ENCODE measurements around the gene ICAM4. TPM values are rescaled to one million over a fixed set of nuclear protein-coding genes. Genes with fewer than 3 reads are reported as not detected.

ICAM4 gene
- total RNA-seq, 4 donors from 2014 or later, result 0.82 to 7.5 (median 2.0) TPM

GRCh38 chr19:10329555-10329954 is 42.8 kb downstream of the ICAM4 start:
- no peak for DNase-seq (ENCODE audit: low spot score)
- no peak for ATAC-seq (ENCODE audit: low FRiP score)
- TF ChIP-seq, protein P1, sequence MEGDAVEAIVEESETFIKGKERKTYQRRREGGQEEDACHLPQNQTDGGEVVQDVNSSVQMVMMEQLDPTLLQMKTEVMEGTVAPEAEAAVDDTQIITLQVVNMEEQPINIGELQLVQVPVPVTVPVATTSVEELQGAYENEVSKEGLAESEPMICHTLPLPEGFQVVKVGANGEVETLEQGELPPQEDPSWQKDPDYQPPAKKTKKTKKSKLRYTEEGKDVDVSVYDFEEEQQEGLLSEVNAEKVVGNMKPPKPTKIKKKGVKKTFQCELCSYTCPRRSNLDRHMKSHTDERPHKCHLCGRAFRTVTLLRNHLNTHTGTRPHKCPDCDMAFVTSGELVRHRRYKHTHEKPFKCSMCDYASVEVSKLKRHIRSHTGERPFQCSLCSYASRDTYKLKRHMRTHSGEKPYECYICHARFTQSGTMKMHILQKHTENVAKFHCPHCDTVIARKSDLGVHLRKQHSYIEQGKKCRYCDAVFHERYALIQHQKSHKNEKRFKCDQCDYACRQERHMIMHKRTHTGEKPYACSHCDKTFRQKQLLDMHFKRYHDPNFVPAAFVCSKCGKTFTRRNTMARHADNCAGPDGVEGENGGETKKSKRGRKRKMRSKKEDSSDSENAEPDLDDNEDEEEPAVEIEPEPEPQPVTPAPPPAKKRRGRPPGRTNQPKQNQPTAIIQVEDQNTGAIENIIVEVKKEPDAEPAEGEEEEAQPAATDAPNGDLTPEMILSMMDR (IDR thresholded peaks at IDR 0.05), result no peak

GRCh38 chr19:10332158-10332964 is 45.6 kb downstream of the ICAM4 start:
- DNase-seq (ENCODE audit: low spot score) (no peak), ATAC-seq (ENCODE audit: low FRiP score) (peak; percentile 4)
- TF ChIP-seq, protein P1 (IDR thresholded peaks at IDR 0.05), result no peak

DNA sequence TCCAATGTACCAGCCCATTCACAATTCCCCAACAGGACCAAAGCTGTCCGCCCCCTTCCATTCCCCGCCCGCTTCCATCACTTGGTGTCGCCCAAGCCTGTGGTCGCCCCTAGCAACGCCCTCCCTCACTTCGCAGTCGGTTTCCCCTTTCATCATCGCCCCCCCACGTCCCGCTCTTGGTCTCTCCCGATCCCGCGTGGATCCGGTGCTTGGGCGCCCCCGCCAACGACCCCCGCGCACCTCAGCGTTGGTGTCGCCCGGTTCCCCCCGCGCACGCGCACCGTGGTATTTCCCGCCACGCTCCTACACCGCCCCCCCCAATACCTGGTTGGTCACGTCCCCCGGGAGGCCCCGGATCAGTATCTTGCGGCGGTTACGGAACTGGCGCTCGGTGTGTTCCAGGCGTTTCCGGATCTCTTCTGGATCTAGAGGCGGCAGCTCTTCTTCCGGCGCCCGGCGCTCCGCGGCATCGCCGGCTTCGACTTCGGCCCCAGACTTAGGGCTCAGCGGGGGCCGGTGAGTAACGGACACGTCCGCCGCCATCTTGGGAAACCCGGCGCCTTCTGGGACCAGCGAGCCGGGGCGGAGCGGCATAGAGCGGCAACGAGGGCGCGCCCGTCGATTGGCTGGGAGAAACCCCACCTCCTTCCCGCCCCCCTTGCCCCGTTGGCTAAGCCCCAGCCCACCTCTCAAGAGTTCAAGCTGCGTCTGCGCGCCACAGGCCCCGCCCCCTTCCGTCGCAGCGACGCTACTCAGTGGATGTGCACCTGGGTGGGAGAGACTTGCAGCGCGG is 46.4 kb downstream of the ICAM4 start, which contains the start of gene RAVER1:
RAVER1 (minus strand) TSS at position 565 of the 793 bp plus-strand sequence; CDS start at position 543, 22 bp downstream.
- ATAC-seq (ENCODE audit: low FRiP score) (peak; percentile 95), DNase-seq (ENCODE audit: low spot score) (peak; percentile 84)
- TF ChIP-seq, protein P1 (IDR thresholded peaks at IDR 0.05), result no peak

DNA sequence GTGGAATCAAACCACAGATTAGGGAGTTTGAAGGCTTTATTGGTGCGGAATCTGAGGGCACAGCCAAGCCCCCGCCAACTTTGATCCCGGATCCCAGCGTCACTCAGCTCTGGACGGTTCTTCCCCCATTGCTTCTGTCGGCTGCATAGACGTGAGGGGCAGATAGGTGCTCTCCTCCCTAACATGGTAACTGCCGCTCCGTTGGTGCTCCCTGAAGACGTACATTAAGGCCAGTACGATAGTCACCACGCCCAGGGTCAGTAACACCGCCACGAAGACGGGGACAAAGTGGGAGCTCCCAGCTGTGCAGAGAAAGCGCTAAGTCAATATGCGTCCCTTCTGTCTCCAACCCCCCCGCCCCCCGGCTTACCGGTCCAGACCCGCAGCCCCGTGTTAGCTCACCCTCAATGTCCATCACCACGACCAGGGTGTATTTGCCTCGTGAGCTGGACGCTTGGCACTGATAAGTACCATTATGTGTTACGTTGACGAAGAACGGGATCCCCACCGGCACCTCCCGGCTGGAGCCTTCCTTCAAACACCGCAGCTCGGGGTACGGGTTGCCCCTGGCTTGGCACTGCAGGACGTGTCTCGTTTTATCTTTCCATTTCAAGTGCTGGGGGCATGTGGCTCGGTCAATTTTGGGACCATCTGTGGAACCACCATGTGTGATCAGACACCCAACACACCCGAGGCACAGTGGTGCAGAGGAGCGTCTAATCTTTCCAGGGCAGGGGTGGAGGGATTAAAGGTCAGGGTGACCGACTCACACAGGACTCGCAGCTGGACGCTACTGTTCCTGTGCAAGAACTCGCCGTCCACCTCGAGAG is 47.2 kb downstream of the ICAM4 start:
- TF ChIP-seq, protein P1 (IDR thresholded peaks at IDR 0.05), result no peak
- DNase-seq (ENCODE audit: low spot score) (no peak), ATAC-seq (ENCODE audit: low FRiP score) (no peak)

- TF ChIP-seq, protein P1 (IDR thresholded peaks at IDR 0.05), result no peak
- DNase-seq (ENCODE audit: low spot score) (peak; percentile 82), ATAC-seq (ENCODE audit: low FRiP score) (peak; percentile 85)
Measured at GRCh38 chr19:10334588-10335351, 48.0 kb downstream of the ICAM4 start.
